DND-41 (cell line): ENCODE measurements around the gene ALOX5.

Source experiments
- ATAC-seq: fragments of 200-7000 bp; cut with Tn5 transposase; 3 replicates; pipeline ENCODE4 v1.9.1; 2021; ENCODE audit warnings: low read depth; ENCODE audit not compliant: insufficient read depth
- DNase-seq: peaks from one replicate; pipeline ENCODE4 v3.0.0-alpha.2; 2020
- H2AFZ ChIP-seq: 2 replicates; pipeline ENCODE4 v1.6.0; 2012; ENCODE audit warnings: low read depth, low read length
- H3K27ac ChIP-seq: 2 replicates; pipeline ENCODE4 v1.5.1; 2012; ENCODE audit warnings: low read length, inconsistent platforms
- H3K27me3 ChIP-seq: fragments of 200-600 bp; sonication (generic); 2 replicates; pipeline ENCODE4 v1.6.0; 2012; ENCODE audit warnings: low read length, mild to moderate bottlenecking, inconsistent platforms; ENCODE audit not compliant: insufficient read depth, poor library complexity
- H3K36me3 ChIP-seq: 2 replicates; pipeline ENCODE4 v1.5.1; 2012; ENCODE audit warnings: low read length, inconsistent platforms; ENCODE audit not compliant: insufficient read depth
- H3K4me1 ChIP-seq: 2 replicates; pipeline ENCODE4 v1.5.1; 2012; ENCODE audit warnings: mild to moderate bottlenecking, low read length; ENCODE audit not compliant: insufficient read depth
- H3K4me2 ChIP-seq: 2 replicates; pipeline ENCODE4 v1.6.0; 2012; ENCODE audit warnings: mild to moderate bottlenecking, moderate library complexity, low read length, inconsistent platforms; ENCODE audit not compliant: insufficient read depth
- H3K4me3 ChIP-seq, 2 experiments: fragments of 200-600 bp in 1 of 2; shearing (Covaris generic) in 1 of 2; 2 replicates each; pipeline ENCODE4 v1.5.1; 2012 to 2016; ENCODE audit warnings: inconsistent platforms in 2 of 2, low read length in 2 of 2, mild to moderate bottlenecking in 2 of 2, low read depth in 1 of 2, moderate library complexity in 1 of 2
- H3K79me2 ChIP-seq: 2 replicates; pipeline ENCODE4 v1.6.0; 2012; ENCODE audit warnings: low read length, inconsistent platforms; ENCODE audit not compliant: insufficient read depth
- H3K9ac ChIP-seq: 2 replicates; pipeline ENCODE4 v1.6.0; 2012; ENCODE audit warnings: low read depth, mild to moderate bottlenecking, inconsistent platforms, low read length, moderate library complexity
- H3K9me3 ChIP-seq: 2 replicates; pipeline ENCODE4 v1.5.1; 2012; ENCODE audit warnings: low read length, moderate library complexity, mild to moderate bottlenecking, inconsistent platforms; ENCODE audit not compliant: insufficient read depth, severe bottlenecking
- H4K20me1 ChIP-seq: 2 replicates; pipeline ENCODE4 v1.6.0; 2012; ENCODE audit warnings: low read length; ENCODE audit not compliant: insufficient read depth
- CTCF ChIP-seq: IDR thresholded peaks from 2 replicates; pipeline ENCODE4 v1.5.1; 2012; ENCODE audit warnings: borderline replicate concordance, low read length, moderate library complexity, mild to moderate bottlenecking; ENCODE audit not compliant: poor library complexity, severe bottlenecking; ENCODE audit errors: extremely low read depth
- EZH2 ChIP-seq: IDR thresholded peaks from 3 replicates; pipeline ENCODE4 v1.6.1; 2012; ENCODE audit warnings: borderline replicate concordance, low read depth, mild to moderate bottlenecking, moderate library complexity, low read length, inconsistent platforms; ENCODE audit not compliant: severe bottlenecking

ALOX5 gene

DNA sequence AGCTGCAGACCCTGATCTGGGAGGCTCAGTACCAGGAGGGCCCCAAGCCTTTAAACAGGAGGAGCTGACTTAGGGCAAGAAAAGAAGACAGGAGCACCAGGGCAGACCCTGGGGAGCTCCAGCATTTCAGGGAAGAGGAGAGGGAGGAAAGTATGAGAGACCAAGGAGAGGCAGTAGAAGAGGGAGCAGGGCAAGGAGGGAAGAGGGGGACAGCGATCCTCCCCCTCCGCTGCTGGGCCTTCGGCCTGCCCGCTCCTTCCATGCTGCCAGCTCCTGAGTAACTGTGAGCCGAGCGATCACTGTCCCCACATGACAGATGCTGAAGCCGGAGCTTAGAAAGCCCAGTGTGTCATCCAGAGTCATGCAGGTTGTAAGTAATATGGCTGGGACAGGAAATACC, 65.9 kb downstream of the ALOX5 start:
- ATAC-seq, result no peak
- H3K4me1 ChIP-seq, result no peaks in the 10 kb centered on the region
- H3K9ac ChIP-seq, result no peak overlapping the region

GRCh38 chr10:45440511-45441062, 66.6 kb downstream of the ALOX5 start:
- no peak for TF ChIP-seq EZH2
- no peak for TF ChIP-seq CTCF
- Histone ChIP-seq H3K4me1 (no peaks in the 10 kb centered on the region), H3K79me2 (no peaks in the 10 kb centered on the region), H3K4me3 (no peak overlapping the region), H3K27me3 (no peaks in the 10 kb centered on the region), H3K36me3 (no peaks in the 10 kb centered on the region), H3K9ac (no peak overlapping the region), H3K9me3 (no peaks in the 10 kb centered on the region), H3K4me2 (no peak overlapping the region), H2AFZ (no peak overlapping the region), H3K27ac (no peak overlapping the region), H4K20me1 (0 out of 2 replicates have a peak, but pooled peaks cover 3% of the 10 kb centered on the region)
- no peak for DNase-seq
- no peak for ATAC-seq

More for the DNA sequence above, 65.9 kb downstream of the ALOX5 start:
- Histone ChIP-seq H3K9me3 (no peaks in the 10 kb centered on the region), H3K27ac (no peak overlapping the region), H3K27me3 (no peaks in the 10 kb centered on the region), H3K36me3 (no peaks in the 10 kb centered on the region), H3K4me2 (no peak overlapping the region), H3K4me3 (no peak overlapping the region), H3K79me2 (no peaks in the 10 kb centered on the region), H2AFZ (no peak overlapping the region), H4K20me1 (no peaks in the 10 kb centered on the region)
- no peak for DNase-seq
- TF ChIP-seq EZH2 (no peak), CTCF (no peak)

DNA sequence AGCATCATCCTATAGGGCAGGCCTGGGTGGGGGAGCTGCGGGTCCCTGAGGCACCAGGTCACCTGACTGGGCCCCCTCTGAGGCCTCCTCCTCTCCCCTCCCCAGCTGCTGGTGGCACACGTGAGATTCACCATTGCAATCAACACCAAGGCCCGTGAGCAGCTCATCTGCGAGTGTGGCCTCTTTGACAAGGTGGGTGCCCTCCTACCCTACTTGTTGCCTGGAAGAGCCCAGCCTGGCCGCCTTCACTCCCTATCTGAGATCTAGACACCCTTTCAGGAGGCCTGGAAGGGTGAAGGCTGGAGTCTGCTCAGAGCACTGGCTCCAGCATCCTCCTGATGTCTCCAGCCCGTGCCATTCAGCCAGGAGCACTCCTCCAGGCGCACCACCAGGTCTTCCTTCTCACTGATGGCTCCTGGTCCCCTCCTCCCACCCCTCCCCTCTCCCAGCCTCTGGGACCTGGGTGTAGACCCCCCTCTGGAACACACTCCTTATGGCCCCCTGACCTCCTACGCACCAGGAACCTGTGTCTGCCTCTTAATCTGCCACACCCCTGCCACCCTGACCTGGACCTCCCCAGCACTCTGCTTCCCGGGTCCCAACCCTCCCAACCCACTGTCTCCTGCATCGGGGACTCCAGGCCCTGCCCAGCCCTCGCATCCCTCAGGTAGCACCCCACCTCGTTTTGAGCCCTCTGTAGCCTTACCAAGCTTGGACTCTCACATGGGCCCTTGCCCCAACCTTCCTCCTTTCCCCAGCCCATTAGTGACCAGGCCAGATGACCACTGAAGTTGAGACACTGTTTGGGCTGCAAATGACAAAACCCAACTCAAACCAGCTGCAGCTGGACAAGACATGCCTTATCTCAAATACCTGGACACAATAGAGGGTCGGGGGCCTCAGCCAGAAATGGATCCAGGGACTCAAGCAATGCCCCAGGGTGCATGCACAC, 67.5 kb downstream of the ALOX5 start:
- no peak; the same call in 2 of the 3 replicates for ATAC-seq
- no peak overlapping the region for H2AFZ ChIP-seq

More for the DNA sequence above, 67.5 kb downstream of the ALOX5 start:
- Histone ChIP-seq H3K9ac (no peak overlapping the region), H3K4me3 (no peak overlapping the region), H3K36me3 (no peaks in the 10 kb centered on the region), H3K27ac (no peak overlapping the region), H3K4me1 (no peaks in the 10 kb centered on the region), H3K4me2 (no peak overlapping the region), H4K20me1 (0 out of 2 replicates have a peak, but pooled peaks cover 4% of the 10 kb centered on the region), H3K79me2 (no peaks in the 10 kb centered on the region), H3K9me3 (no peaks in the 10 kb centered on the region), H3K27me3 (no peaks in the 10 kb centered on the region)
- no peak for DNase-seq
- TF ChIP-seq CTCF (no peak), EZH2 (no peak)
